ENCODE data around the gene EOLA1.
"Not testable (repeated sequence)": the region's sequence is repeated elsewhere in the genome, so short reads cannot be mapped to it uniquely, and the experiment has no call there.

Gene EOLA1

GRCh38 chrX:149595943-149596342, 55.1 kb downstream of the EOLA1 start:
- not testable (repeated sequence) for H3K4me2 ChIP-seq (ENCODE audit: low read length); H3K4ac ChIP-seq (ENCODE audit: low read depth, low read length); H3K36me3 ChIP-seq (ENCODE audit: control insufficient read depth in 1 of 2, insufficient read depth in 2 of 2, low read length in 2 of 2); H3K27ac ChIP-seq (ENCODE audit: low read depth, low read length); H3K79me2 ChIP-seq (ENCODE audit: control insufficient read depth, insufficient read depth, low read length, poor library complexity); H3K79me1 ChIP-seq (ENCODE audit: low read length); DNase-seq; H2BK5ac ChIP-seq (ENCODE audit: low read depth, low read length, poor library complexity); H3K18ac ChIP-seq (ENCODE audit: low read length); H2BK12ac ChIP-seq (ENCODE audit: low read length); H3K9ac ChIP-seq (ENCODE audit: low read length); H3K4me3 ChIP-seq (ENCODE audit: low read depth, low read length); H3K14ac ChIP-seq (ENCODE audit: low read length); H2AK5ac ChIP-seq (ENCODE audit: low read length); H2AFZ ChIP-seq (ENCODE audit: insufficient read depth, low read length, poor library complexity); H3K27me3 ChIP-seq (ENCODE audit: insufficient read depth, low read length); H2BK120ac ChIP-seq (ENCODE audit: insufficient read depth, low read length, poor library complexity); H4K12ac ChIP-seq (ENCODE audit: low read depth, low read length); H3K23ac ChIP-seq (ENCODE audit: low read length); H3K9me3 ChIP-seq (ENCODE audit: insufficient read depth, low read depth, low read length); H4K91ac ChIP-seq (ENCODE audit: low read depth, low read length); H3K4me1 ChIP-seq (ENCODE audit: control insufficient read depth in 1 of 2, insufficient read depth in 2 of 2, low read length in 2 of 2); H4K8ac ChIP-seq (ENCODE audit: low read depth, low read length)
- WGBS (ENCODE audit: extremely low coverage, insufficient coverage, insufficient read length): no CpG with 5 or more reads among the region's 7 CpGs
